GM21528 (cell line): ENCODE measurements around the gene MX1.

Source experiments
- ATAC-seq: cut with Tn5 transposase; IDR thresholded peaks from one replicate; pipeline ENCODE4 v1.9.1; 2021; ENCODE audit warnings: mild to moderate bottlenecking, moderate library complexity; ENCODE audit not compliant: unreplicated experiment, low FRiP score

Gene MX1

DNA sequence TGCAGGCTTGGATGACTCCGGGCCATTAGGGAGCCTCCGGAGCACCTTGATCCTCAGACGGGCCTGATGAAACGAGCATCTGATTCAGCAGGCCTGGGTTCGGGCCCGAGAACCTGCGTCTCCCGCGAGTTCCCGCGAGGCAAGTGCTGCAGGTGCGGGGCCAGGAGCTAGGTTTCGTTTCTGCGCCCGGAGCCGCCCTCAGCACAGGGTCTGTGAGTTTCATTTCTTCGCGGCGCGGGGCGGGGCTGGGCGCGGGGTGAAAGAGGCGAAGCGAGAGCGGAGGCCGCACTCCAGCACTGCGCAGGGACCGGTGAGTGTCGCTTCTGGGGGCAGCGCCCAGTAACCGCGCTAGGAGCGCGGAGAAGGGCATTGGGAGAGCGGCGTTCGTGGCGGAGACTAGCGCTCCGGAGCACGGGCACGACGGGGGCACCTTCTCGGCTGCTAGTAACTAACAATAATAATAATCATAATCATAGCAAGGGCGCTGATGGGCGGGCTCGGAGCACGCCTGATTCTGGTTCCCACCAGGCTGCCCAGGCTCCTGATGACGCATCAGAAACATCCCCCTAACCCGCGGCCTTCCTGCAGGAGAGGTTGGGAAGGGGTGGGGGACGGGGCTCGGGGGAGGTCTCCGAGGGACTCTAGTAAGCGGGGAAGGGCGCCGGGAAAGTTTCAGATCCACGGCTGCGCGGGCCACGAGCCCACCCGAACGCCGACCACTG lies at the start of gene MX1:
MX1 (plus strand) TSS at position 286 of the 722 bp plus-strand sequence. CDS start 5,832 bp downstream, outside the sequence.
- ATAC-seq = peak; percentile 92

DNA sequence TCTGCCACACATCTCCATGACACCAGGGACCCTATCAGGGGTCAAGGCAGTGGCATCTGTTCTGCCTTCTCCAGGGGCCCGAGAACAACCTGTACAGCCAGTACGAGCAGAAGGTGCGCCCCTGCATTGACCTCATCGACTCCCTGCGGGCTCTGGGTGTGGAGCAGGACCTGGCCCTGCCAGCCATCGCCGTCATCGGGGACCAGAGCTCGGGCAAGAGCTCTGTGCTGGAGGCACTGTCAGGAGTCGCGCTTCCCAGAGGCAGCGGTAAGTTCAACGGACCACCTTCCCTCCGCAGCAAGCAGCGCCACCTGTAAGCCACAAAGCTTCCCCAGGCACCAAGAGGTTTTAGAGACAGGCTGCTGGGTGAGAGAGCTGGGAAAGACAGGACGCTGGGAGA lies 48.3 kb upstream of the MX1 start:
- ATAC-seq = no peak

DNA sequence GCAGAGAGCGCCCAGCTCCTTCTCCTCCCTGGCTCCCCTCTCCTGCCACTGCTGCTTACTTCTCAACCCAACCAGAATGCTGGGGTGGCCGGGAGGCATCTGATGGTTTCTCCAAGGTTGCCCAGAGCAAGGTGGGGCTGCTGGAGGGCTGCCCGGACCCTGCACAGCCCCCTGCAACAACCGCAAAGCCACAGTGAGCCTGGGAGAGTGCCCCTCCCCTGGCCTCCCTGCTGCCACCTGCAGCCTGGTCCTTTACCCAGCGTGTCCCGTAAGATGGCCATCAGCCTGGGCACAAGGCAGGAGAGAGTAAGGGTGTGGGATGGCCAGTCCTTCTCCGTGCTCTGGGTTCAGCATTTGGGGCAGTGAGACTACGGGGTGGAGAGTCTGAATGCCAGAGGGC lies 47.2 kb upstream of the MX1 start:
- ATAC-seq = no peak

DNA sequence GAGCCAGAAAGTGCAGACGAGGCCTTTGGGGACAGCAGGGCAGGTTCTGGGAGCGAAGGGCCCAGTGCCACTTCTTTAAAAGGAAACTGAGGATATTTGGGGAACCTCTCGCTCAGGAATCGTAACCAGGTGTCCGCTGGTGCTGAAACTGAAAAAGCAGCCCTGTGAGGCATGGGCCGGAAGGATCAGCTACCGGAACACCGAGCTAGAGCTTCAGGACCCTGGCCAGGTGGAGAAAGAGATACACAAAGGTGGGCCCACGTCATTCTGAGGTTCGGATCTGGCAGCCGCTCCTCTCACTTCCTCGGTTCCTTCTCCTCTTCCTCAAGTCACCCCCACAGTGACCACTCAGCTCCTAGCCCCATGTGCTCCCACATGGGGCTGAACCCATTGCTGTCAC lies 46.1 kb upstream of the MX1 start:
- ATAC-seq = no peak

- no peak for ATAC-seq
Measured at GRCh38 chr21:41381731-41382130, 44.3 kb upstream of the MX1 start.

DNA sequence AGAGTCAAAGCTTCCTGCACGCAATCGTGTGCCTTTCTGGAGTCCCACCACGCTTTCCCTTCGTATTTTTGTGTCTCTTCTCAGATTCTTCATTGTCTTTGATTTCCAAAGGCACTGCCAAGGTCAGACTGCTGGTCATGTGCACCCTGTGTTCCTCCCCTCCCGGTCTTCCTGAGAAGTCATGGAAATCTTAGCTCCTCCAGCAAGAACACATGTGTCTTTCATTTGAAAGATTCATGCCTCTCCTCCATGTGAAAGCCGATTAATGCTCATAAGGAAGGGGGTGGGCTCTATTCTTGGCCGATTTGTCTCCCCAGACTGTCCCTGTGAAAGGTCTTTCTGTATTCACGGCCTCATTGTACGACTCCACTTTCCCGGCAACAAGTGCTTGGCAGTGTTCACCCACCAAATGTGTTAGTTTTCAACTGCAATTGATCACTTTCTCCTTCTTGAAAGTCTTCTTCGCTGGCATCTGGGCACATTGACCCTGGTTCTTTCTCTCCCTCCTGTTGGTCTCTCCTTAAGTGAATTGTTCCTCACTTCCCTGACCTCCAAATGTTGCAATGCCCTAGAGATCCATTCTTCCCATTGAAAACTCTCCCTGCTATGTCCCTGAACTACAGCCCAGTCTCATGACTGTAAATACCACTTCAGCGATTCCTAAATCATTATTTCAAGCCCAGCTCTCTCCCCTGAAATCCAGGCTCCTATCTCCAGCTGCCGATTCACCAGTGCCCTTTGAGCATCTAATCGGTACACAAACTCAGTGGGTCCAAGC lies 38.8 kb upstream of the MX1 start:
- no peak for ATAC-seq

- no peak for ATAC-seq
Measured at GRCh38 chr21:41387824-41388223, 38.2 kb upstream of the MX1 start.

GRCh38 chr21:41388259-41388658 lies 37.8 kb upstream of the MX1 start:
- ATAC-seq = no peak

DNA sequence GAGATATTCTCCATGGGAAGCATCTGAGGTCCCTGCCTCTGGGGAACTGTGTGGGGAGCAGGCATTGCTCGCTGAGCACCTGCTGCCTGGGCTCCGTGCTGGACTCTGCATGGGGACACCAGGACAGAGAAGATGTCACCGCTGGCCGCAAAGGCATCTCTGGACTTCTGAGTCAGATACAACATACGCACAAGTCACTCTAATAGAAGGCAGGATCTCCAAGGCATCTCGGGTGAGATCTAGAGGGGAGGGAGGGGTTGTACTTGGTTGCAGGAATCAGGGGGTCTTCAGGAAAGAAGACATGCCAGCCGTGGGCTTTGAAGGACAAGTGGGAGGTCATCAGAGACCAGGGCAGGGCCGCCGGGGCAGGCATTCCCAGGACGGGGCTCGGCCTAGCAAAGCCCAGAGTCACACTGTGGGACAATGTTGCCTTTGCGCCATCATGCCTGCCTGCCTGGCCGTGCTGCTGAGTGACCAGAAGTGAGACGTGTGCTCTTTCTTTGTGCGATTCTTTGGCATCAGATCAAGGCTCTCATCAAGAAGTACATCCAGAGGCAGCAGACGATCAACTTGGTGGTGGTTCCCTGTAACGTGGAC lies 35.9 kb upstream of the MX1 start:
- no peak for ATAC-seq

GRCh38 chr21:41393876-41394465 lies 32.1 kb upstream of the MX1 start:
- no peak for ATAC-seq

DNA sequence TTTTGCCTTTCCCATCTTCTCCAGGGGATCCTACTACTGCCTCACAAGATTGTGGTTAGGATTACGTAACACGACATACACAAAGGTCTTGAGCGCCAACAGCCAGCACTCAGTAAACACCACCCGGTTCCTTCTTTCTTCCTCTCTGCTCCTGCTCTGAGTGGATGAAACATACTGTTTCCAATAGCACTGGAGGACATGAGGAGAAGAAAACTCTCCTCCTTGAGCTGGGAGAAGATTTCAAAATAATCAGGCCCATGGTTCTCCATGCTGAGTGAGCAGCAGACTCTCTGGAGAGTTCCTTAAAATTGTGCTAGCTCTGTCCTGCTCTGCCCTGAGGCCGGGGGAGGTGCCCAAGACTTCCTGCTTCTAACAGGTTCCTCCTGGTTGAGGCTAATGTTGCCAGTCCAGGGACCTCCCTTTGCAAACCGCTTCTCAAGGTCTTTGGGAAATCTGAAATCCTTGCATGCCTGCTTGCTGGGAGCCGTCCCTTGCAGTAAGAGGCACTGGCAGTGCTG lies 29.4 kb upstream of the MX1 start:
- ATAC-seq = no peak

GRCh38 chr21:41397471-41397891 lies 28.6 kb upstream of the MX1 start:
- ATAC-seq = no peak

GRCh38 chr21:41398251-41398650 lies 27.8 kb upstream of the MX1 start:
- ATAC-seq = no peak

DNA sequence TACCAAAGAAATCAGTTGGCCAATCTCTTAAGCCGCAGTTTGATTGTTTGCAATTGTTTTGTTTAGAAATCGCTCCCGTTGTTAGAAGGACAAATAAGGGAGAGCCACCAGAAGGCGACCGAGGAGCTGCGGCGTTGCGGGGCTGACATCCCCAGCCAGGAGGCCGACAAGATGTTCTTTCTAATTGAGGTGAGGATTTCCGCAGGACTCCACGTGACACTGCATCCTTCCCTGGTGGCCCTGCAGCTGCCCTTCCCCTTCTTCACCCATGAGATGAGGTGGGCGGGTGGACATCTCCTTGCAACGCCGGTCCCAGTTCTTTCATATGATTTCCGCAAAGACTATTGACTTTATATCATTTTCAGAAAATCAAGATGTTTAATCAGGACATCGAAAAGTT lies 27.2 kb upstream of the MX1 start:
- ATAC-seq = no peak

GRCh38 chr21:41399246-41399800 lies 26.7 kb upstream of the MX1 start:
- ATAC-seq = no peak

DNA sequence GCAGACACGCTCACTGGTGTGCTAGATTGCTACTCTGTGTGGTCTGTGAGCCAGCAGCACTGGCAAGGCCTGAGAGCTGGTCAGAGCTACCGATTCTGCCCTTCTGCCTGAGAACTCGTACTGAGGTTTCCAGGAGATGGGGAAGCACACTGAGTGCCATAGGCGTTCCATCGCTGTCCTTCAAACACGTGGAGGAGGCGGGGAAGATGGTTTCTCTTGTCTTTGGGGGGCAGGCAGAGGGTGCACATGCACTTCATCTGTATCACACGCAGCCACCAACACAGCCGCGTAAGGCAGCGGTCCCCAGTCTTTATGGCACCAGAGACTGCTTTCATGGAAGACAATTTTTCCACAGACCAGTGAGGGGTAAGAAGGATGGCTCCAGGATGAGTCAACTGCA lies 23.8 kb upstream of the MX1 start:
- no peak for ATAC-seq

- ATAC-seq = no peak
Measured at GRCh38 chr21:41402796-41403195, 23.2 kb upstream of the MX1 start.

- no peak for ATAC-seq
Measured at GRCh38 chr21:41403331-41403730, 22.7 kb upstream of the MX1 start.

GRCh38 chr21:41403966-41404365 lies 22.1 kb upstream of the MX1 start:
- no peak for ATAC-seq

DNA sequence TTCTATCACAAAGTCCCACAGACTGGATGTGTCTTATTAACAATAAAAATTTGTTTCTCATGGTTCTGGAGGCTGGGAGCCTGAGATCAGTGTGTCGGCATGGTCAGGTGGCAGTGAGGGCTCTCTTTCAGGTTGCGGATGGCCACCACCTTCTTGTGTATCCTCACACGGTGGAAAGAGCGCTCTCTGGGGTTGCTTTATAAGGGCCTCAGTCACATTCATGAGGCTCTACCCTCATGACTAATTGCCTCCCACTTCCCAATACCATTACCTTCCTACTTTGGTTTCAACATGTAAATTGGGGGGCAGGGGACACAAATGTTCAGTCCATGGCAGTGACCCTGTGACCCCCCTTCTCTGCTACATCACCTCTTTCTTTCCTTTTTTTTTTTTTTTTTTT lies 20.7 kb upstream of the MX1 start:
- no peak for ATAC-seq

GRCh38 chr21:41406340-41406739 lies 19.7 kb upstream of the MX1 start:
- ATAC-seq = no peak
